Right lobe of liver (tissue), 6 donors: ENCODE measurements around the gene KCNK7. TPM values are rescaled to one million over a fixed set of nuclear protein-coding genes. Genes with fewer than 3 reads are reported as not detected.

Source experiments
- ATAC-seq, 4 donors: fragments of 200-7000 bp; cut with Tn5 transposase; one replicate each; pipeline ENCODE4 v1.9.1; 2020; ENCODE audit warnings: mild to moderate bottlenecking in 4 of 4, moderate library complexity in 4 of 4
- DNase-seq, 3 donors: peaks; one replicate each; pipeline ENCODE4 v3.0.0-alpha.2; 2020
- H3K27ac ChIP-seq, 3 donors: fragments of 200-600 bp; one replicate each; pipeline ENCODE4 v1.8.0; 2022
- H3K27me3 ChIP-seq, 2 donors: fragments of 200-600 bp; one replicate each; pipeline ENCODE4 v1.8.0; 2022
- H3K36me3 ChIP-seq, 4 donors: fragments of 200-600 bp; sonication (generic) in 1 of 4; one replicate each; pipeline versions ENCODE4 v1.5.1 to v1.8.0; 2017 to 2022; ENCODE audit warnings: control low read depth in 1 of 4
- H3K4me1 ChIP-seq, 4 donors: fragments of 200-600 bp; sonication (generic) in 1 of 4; one replicate each; pipeline versions ENCODE4 v1.5.1 to v1.8.0; 2017 to 2022; ENCODE audit warnings: control low read depth in 1 of 4
- H3K4me3 ChIP-seq, 3 donors: fragments of 200-600 bp; one replicate each; pipeline ENCODE4 v1.8.0; 2022
- H3K9me3 ChIP-seq, 4 donors: fragments of 200-600 bp; sonication (generic) in 1 of 4; one replicate each; pipeline versions ENCODE4 v1.5.1 to v1.8.0; 2017 to 2022; ENCODE audit warnings: control low read depth in 1 of 4
- POLR2A ChIP-seq: fragments of 450-650 bp; IDR thresholded peaks from one replicate; pipeline ENCODE4 v1.6.1; 2017; ENCODE audit warnings: antibody characterized with exemption, mild to moderate bottlenecking
- WGBS: methylation state at CpG from one replicate; pipeline ENCODE4 v1.1.6; 2018; ENCODE audit warnings: low coverage, low lambda C conversion rate; ENCODE audit not compliant: insufficient coverage; ENCODE audit errors: missing lambda C conversion rate; 5-methylcytosine and 5-hydroxymethylcytosine counted together
- intact Hi-C, 2 donors: fragments of 100-400 bp; cut with DNase I; formaldehyde crosslinking; loops; one replicate each; pipeline versions ENCODE4 v1.11.2 to v1.14.1; 2022
- total RNA-seq, 6 experiments: library from RNA; depleted of rRNA in 2 of 6; stranded (reverse); fragments of >200 nt in 2 of 6; fragmentation: NEBNext Ultra II Directional in 3 of 6; extraction: Animal tissue kit (Norgen Biotek cat#: 25700) in 3 of 6; gene quantifications; one replicate each; pipeline versions ENCODE4 v1.1.0 to v1.2.4, GENCODE V29; 2016 to 2023
- TF ChIP-seq, protein P1 (sequence below), 4 donors: fragments of 200-600 bp in 3 of 4; fragments of 450-650 bp in 1 of 4; IDR thresholded peaks; one replicate each; pipeline versions ENCODE4 v1.5.1 to v1.8.0; 2016 to 2022; ENCODE audit warnings: antibody characterized with exemption in 4 of 4, mild to moderate bottlenecking in 2 of 4
- donor health status: DM: no; HTN: yes; CAD: no.
- donor health status: DM: no; HTN: no; CAD: no.
- donor health status: DM: no; HTN: no; CAD: no.
- donor health status: DM: no; HTN: yes; CAD: no.
- donor health status: DM: no; HTN: yes; CAD: no.

The KCNK7 gene
- total RNA-seq, 6 experiments from 2014 or later = 0.31 TPM; not detected in 5

- Histone ChIP-seq H3K27ac (peak overlapping the region; percentile 41 to 82 (median 56)), H3K4me3 (peak overlapping the region; percentile 50 to 55 (median 54)), H3K36me3 (no peaks in the 10 kb centered on the region), H3K4me1 (peaks cover 0 to 13% (median 3%) of the 10 kb centered on the region in 4 donors), H3K9me3 (no peaks in the 10 kb centered on the region), H3K27me3 (no peaks in the 10 kb centered on the region)
- intact Hi-C loops = no loop called here
- no peak for TF ChIP-seq POLR2A
- TF ChIP-seq, protein P1, sequence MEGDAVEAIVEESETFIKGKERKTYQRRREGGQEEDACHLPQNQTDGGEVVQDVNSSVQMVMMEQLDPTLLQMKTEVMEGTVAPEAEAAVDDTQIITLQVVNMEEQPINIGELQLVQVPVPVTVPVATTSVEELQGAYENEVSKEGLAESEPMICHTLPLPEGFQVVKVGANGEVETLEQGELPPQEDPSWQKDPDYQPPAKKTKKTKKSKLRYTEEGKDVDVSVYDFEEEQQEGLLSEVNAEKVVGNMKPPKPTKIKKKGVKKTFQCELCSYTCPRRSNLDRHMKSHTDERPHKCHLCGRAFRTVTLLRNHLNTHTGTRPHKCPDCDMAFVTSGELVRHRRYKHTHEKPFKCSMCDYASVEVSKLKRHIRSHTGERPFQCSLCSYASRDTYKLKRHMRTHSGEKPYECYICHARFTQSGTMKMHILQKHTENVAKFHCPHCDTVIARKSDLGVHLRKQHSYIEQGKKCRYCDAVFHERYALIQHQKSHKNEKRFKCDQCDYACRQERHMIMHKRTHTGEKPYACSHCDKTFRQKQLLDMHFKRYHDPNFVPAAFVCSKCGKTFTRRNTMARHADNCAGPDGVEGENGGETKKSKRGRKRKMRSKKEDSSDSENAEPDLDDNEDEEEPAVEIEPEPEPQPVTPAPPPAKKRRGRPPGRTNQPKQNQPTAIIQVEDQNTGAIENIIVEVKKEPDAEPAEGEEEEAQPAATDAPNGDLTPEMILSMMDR (IDR thresholded peaks at IDR 0.05) = no peak
- DNase-seq (no peak), ATAC-seq (no peak)
- 2% methylated on average over 19 of the region's 47 CpGs for WGBS
Observed at GRCh38 chr11:65557280-65558001, 38.2 kb downstream of the KCNK7 start.

- Histone ChIP-seq H3K36me3 (no peaks in the 10 kb centered on the region), H3K27me3 (no peaks in the 10 kb centered on the region), H3K9me3 (no peaks in the 10 kb centered on the region), H3K27ac (peak overlapping the region in 2 of 3 donors; percentile 15 to 51), H3K4me1 (peaks cover 0 to 20% (median 4%) of the 10 kb centered on the region in 4 donors), H3K4me3 (peak overlapping the region; percentile 50 to 55 (median 54))
- intact Hi-C loops = no loop called here
- ATAC-seq = no peak
- TF ChIP-seq, protein P1 (IDR thresholded peaks at IDR 0.05) = no peak
- no peak for TF ChIP-seq POLR2A
- DNase-seq = no peak
- WGBS = 80% methylated on average over 9 of the region's 12 CpGs
Observed at GRCh38 chr11:65556470-65557279, 38.9 kb downstream of the KCNK7 start.

- no peaks in the 10 kb centered on the region for H3K36me3 ChIP-seq
Observed at GRCh38 chr11:65555693-65556231, 39.8 kb downstream of the KCNK7 start.

GRCh38 chr11:65554842-65555430 is 40.7 kb downstream of the KCNK7 start:
- WGBS = 80% methylated on average over 3 of the region's 4 CpGs
- intact Hi-C loops = no loop called here
- H3K4me1 ChIP-seq = peaks cover 0 to 33% (median 7%) of the 10 kb centered on the region in 4 donors

More at GRCh38 chr11:65555693-65556231, 39.8 kb downstream of the KCNK7 start:
- intact Hi-C loops = no loop called here
- Histone ChIP-seq H3K27ac (no peak overlapping the region), H3K9me3 (no peaks in the 10 kb centered on the region), H3K27me3 (no peaks in the 10 kb centered on the region), H3K4me1 (peaks cover 0 to 28% (median 7%) of the 10 kb centered on the region in 4 donors), H3K4me3 (no peak overlapping the region)
- DNase-seq = peak in 1 of 3 donors; percentile 84
- ATAC-seq = peak in 1 of 4 donors; percentile 51
- WGBS = 40% methylated on average over 2 of the region's 6 CpGs
- TF ChIP-seq, protein P1 (IDR thresholded peaks at IDR 0.05) = no peak
- TF ChIP-seq POLR2A = no peak

More at GRCh38 chr11:65554842-65555430, 40.7 kb downstream of the KCNK7 start:
- Histone ChIP-seq H3K27me3 (no peaks in the 10 kb centered on the region), H3K36me3 (no peaks in the 10 kb centered on the region), H3K4me3 (no peak overlapping the region), H3K9me3 (no peaks in the 10 kb centered on the region), H3K27ac (no peak overlapping the region)
- TF ChIP-seq, protein P1 (IDR thresholded peaks at IDR 0.05) = no peak
- TF ChIP-seq POLR2A = no peak
- no peak for ATAC-seq
- no peak for DNase-seq
